Left ventricle myocardium inferior (tissue), 1 donor: ENCODE measurements around the gene MFAP2. TPM values are rescaled to one million over a fixed set of nuclear protein-coding genes. Genes with fewer than 3 reads are reported as not detected.
A peak's percentile ranks its signal among the peaks of the same experiment; 100 is the strongest.
"Not testable (repeated sequence)": the region's sequence is repeated elsewhere in the genome, so short reads cannot be mapped to it uniquely, and the experiment has no call there.

Source experiments
- DNase-seq: peaks from one replicate; pipeline ENCODE4 v3.0.0-alpha.2; 2020
- H3K27ac ChIP-seq: fragments of 200-600 bp; replicated peaks from 2 replicates; pipeline ENCODE4 v1.8.0; 2021
- H3K27me3 ChIP-seq: fragments of 200-600 bp; 2 replicates; pipeline ENCODE4 v1.8.0; 2021; ENCODE audit warnings: low read depth
- H3K36me3 ChIP-seq: fragments of 200-600 bp; 2 replicates; pipeline ENCODE4 v1.8.0; 2021
- H3K4me1 ChIP-seq: fragments of 200-600 bp; 2 replicates; pipeline ENCODE4 v1.8.0; 2021
- H3K4me3 ChIP-seq: fragments of 200-600 bp; 2 replicates; pipeline ENCODE4 v1.8.0; 2021; ENCODE audit warnings: mild to moderate bottlenecking, moderate library complexity
- H3K9me3 ChIP-seq: fragments of 200-600 bp; replicated peaks from 2 replicates; pipeline ENCODE4 v1.8.0; 2021
- intact Hi-C: fragments of 100-400 bp; cut with micrococcal nuclease; formaldehyde crosslinking; loops from one replicate; pipeline ENCODE4 v1.11.0; 2022
- total RNA-seq: library from RNA; stranded (reverse); fragmentation: NEBNext Ultra II Directional; extraction: Animal tissue kit (Norgen Biotek cat#: 25700); gene quantifications from one replicate; pipeline ENCODE4 v1.2.1, GENCODE V29; 2021
- TF ChIP-seq, protein P1 (sequence below): fragments of 200-600 bp; IDR thresholded peaks from 2 replicates; pipeline ENCODE4 v1.8.0; 2021; ENCODE audit warnings: antibody characterized with exemption, mild to moderate bottlenecking, borderline replicate concordance
- donor health status: DM: no; HTN: yes; CAD: no; lungs with severe emphysema.

The MFAP2 gene
- total RNA-seq, 1 donor from 2014 or later, result 3.0 TPM

GRCh38 chr1:16967095-16967575 lies 13.3 kb downstream of the MFAP2 start:
- Histone ChIP-seq H3K27ac (no peak overlapping the region), H3K4me1 (peaks cover 17% of the 10 kb centered on the region), H3K9me3 (no peaks in the 10 kb centered on the region), H3K4me3 (no peak overlapping the region), H3K27me3 (no peaks in the 10 kb centered on the region), H3K36me3 (peaks cover 18% of the 10 kb centered on the region)
- TF ChIP-seq, protein P1, sequence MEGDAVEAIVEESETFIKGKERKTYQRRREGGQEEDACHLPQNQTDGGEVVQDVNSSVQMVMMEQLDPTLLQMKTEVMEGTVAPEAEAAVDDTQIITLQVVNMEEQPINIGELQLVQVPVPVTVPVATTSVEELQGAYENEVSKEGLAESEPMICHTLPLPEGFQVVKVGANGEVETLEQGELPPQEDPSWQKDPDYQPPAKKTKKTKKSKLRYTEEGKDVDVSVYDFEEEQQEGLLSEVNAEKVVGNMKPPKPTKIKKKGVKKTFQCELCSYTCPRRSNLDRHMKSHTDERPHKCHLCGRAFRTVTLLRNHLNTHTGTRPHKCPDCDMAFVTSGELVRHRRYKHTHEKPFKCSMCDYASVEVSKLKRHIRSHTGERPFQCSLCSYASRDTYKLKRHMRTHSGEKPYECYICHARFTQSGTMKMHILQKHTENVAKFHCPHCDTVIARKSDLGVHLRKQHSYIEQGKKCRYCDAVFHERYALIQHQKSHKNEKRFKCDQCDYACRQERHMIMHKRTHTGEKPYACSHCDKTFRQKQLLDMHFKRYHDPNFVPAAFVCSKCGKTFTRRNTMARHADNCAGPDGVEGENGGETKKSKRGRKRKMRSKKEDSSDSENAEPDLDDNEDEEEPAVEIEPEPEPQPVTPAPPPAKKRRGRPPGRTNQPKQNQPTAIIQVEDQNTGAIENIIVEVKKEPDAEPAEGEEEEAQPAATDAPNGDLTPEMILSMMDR, result no peak
- DNase-seq, result peak; percentile 57
- intact Hi-C loops, result no loop called here

- H3K4me3 ChIP-seq, result no peak overlapping the region
- TF ChIP-seq, protein P1, result no peak
- no peak overlapping the region for H3K27ac ChIP-seq
- no peaks in the 10 kb centered on the region for H3K9me3 ChIP-seq
- no peak for DNase-seq
- peaks cover 22% of the 10 kb centered on the region for H3K4me1 ChIP-seq
- peaks cover 18% of the 10 kb centered on the region for H3K36me3 ChIP-seq
- intact Hi-C loops, result no loop called here
- H3K27me3 ChIP-seq, result no peaks in the 10 kb centered on the region
Observed at GRCh38 chr1:16966282-16966681, 14.1 kb downstream of the MFAP2 start.

DNA sequence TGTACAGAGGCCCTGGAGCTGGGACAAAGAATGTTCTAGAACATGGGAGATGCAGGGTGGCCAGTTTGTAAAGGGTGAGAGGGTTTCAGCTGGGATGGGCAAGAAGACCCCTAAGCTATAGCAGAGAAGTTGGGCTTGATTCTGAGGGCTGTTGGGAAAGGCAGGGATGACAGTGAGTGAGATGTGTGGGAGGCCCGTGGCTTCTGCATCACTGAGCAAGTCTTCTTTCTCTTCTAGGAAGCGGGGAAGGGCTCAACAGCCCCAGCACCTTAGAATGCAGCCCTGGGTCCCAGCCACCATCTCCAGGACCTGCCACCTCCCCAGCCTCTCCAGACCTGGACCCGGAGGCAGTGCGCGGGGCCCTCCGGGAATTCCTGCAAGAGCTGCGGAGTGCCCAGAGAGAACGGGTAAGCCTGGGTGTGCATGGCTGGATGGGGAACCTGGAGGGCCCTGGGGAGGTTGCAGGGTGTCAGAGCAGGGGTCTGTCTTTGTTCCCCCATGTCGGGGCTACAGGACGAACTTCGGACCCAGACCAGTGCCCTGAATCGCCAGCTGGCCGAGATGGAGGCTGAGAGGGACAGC lies 14.8 kb downstream of the MFAP2 start:
- Histone ChIP-seq H3K27me3 (no peaks in the 10 kb centered on the region), H3K36me3 (peaks cover 18% of the 10 kb centered on the region), H3K27ac (no peak overlapping the region), H3K4me3 (no peak overlapping the region), H3K4me1 (peaks cover 27% of the 10 kb centered on the region), H3K9me3 (no peaks in the 10 kb centered on the region)
- intact Hi-C loops, result no loop called here
- TF ChIP-seq, protein P1, result no peak
- no peak for DNase-seq

GRCh38 chr1:16964169-16964568 lies 16.3 kb downstream of the MFAP2 start:
- H3K27me3 ChIP-seq, H3K27ac ChIP-seq, DNase-seq, H3K4me3 ChIP-seq, intact Hi-C loops, H3K9me3 ChIP-seq: not testable (repeated sequence)
- peaks cover 32% of the 10 kb centered on the region for H3K4me1 ChIP-seq
- peaks cover 18% of the 10 kb centered on the region for H3K36me3 ChIP-seq

DNA sequence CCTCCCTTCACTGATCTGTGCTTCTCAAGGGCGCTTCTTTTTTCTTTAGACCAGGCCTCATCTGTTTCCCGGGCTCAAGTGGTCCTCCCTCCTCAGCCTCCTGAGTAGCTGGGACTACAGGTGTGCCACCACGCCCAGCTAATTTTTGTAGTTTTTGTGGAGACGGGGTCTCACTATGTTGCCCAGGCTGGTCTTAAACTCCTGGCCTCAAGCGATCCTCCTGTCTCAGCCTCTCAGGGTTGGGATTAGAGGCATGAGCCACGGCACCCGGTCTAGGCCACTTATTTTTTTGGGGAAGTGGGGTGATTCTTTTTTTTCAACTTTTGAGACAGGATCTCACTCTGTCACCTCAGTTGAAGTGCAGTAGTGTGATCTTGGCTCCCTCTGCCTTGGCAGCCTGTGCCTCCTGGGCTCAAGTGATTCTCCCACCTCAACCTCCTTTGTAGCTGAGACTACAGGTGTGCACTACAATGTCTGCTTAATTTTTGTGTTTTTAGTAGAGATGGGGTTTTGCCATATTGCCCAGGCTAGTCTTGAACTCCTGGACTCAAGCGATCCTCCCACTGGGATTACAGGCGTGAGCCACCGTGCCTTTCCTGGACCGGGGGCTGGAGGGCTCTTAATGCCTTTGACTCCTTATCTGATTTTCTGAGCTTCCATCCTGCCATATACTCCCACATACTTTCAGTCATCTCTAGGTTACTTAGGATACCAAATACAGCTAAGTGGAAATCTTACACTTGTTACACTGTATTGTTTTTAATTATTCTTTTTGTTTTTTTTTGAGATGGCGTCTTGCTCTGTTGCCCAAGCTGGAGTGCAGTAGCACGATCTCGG lies 18.9 kb downstream of the MFAP2 start:
- TF ChIP-seq, protein P1, result no peak
- intact Hi-C loops, result no loop called here
- peak overlapping the region; percentile 65 for H3K27ac ChIP-seq
- peak overlapping the region; percentile 62 for H3K4me3 ChIP-seq
- no peak for DNase-seq
- H3K4me1 ChIP-seq, result peaks cover 21% of the 10 kb centered on the region
- no peaks in the 10 kb centered on the region for H3K9me3 ChIP-seq
- no peaks in the 10 kb centered on the region for H3K27me3 ChIP-seq
- H3K36me3 ChIP-seq, result peaks cover 20% of the 10 kb centered on the region
